Measurements from ENCODE around the gene PLD6.

GRCh38 chr17:17231621-17232302, 25.6 kb upstream of the PLD6 start:
- TF ChIP-seq SUZ12 (IDR thresholded peaks at IDR 0.05) (no peak), SP1 (IDR thresholded peaks at IDR 0.05) (no peak), HDGF (IDR thresholded peaks at IDR 0.05; ENCODE audit: borderline replicate concordance) (no peak)

Data from HEK293T (cell line).